Stimulated activated CD4-positive, alpha-beta T cell treated with anti-CD3 and anti-CD28 coated beads, Interleukin-1b, Interleukin-23, amount 100 ng/mL, for 24 hours (primary cell): ENCODE results near the gene ACADM.
"Not testable (repeated sequence)": the region's sequence is repeated elsewhere in the genome, so short reads cannot be mapped to it uniquely, and the experiment has no call there.

Experiments used
- DNase-seq, 4 experiments: peaks; one replicate each; pipeline ENCODE4 v3.0.0-alpha.2; 2020; ENCODE audit warnings: low read depth in 4 of 4, low spot score in 1 of 4

ACADM gene

DNA sequence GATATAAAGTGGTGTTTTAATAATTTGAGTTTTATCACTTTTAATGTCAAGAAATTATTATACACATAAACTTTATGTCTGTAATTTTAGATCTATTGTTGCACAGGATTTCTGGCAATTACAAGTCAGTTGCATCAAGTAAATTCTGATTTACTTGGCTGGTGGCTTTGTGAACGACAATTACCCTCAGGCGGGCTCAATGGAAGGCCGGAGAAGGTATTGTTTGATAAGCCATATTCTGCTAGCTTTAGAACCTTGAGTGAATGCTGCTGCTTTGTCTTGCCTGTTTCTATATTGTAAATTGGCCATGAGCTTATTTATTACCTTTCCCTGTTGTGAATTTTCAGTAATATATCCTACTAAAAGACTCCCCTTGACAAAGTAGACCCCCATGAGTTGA is 67.6 kb downstream of the ACADM start:
- no peak for DNase-seq

DNA sequence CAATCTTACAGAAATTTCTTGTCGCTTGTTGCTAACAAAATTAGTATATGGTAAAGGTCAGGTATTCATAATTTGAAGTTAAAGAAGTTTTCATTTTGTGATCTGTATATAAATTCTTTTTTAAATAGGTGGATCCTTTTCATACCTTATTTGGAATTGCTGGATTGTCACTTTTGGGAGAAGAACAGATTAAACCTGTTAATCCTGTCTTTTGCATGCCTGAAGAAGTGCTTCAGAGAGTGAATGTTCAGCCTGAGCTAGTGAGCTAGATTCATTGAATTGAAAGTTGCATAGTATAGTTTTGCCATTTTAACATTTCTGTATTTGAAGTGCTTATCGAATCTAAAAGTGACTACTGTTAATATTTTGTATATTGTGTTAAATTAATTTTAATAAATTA is 69.9 kb downstream of the ACADM start:
- DNase-seq = no peak

GRCh38 chr1:75795703-75796193 is 71.2 kb downstream of the ACADM start:
- no peak for DNase-seq

DNA sequence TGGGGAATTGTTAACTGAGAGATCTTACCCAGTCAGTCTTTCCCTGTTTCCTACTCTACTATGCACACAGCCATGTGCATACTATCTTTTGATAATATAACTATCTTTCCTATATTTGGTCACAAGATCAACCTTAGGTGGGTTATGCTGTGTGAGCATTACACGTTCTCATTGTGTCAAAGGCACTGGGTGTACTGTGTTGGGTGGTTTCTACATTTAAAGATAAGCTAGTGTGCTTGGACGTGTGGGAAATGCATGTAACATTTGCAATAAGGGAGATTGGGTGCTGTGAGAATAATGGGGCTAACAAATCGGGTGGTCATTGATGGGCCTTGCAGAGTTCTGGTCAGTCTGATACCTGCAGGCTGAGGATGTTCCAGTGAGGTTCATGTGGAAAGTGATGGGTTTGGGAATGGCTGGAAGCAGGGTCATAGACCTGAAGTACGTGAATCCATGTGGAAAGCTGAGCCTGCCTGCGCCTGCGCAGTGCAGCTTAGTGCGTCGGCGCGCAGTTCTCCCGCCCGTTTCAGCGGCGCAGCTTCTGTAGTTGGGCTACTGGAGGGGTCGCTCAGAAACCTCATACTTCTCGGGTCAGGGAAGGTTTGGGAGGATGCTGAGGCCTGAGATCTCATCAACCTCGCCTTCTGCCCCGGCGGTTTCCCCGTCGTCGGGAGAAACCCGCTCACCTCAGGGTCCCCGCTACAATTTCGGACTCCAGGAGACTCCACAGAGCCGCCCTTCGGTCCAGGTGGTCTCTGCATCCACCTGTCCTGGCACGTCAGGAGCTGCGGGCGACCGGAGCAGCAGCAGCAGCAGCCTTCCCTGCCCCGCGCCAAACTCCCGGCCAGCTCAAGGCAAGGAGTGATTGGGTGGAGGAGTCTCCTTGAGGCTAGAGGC is 72.1 kb downstream of the ACADM start, which contains the start of gene MSH4:
MSH4 (plus strand) TSS at position 507 of the 897 bp plus-strand sequence; CDS start at position 611, 104 bp downstream.
- DNase-seq = peak in 1 of 4 experiments; percentile 35

- DNase-seq = no peak
These were observed 72.7 kb downstream of the ACADM start for GRCh38 chr1:75797273-75797588.

- no peak for DNase-seq
These were observed 73.2 kb downstream of the ACADM start for GRCh38 chr1:75797606-75798216.

DNA sequence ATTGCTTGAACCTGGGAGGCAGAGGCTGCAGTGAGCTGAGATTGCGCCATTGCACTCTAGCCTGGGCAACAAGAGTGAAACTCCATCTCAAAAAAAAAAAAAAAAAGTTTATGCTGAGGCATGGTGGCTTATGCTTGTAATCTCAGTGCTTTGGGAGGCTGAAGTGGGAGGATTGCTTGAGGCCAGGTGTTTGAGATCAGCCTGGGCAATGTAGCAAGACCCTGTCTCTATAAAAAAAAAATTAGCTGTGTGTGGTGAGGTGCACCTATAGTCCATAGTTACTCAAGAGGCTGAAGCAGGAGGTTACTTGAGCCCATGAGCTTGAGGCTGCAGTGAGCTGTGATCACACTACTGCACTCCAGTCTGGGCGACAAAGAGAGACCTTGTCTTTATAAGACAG is 77.0 kb downstream of the ACADM start:
- not testable (repeated sequence) for DNase-seq

- no peak for DNase-seq
These were observed 84.4 kb downstream of the ACADM start for GRCh38 chr1:75808921-75809320.

DNA sequence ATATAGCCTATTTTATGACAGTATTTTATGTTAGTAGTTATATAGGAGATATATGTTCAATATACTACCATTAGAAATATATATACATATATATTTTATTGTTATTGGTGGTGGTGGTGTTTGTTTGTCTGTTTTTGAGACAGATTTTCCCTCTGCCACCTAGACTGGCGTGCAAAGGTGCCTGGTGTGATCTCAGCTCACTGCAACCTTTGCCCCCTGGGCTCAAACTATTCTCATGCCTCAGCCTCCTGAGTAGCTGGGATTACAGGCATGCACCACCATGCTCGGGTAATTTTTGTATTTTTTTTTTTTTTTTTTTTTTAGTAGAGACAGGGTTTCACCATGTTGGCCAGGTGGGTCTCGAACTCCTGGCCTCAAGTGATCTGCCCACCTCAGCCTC is 85.6 kb downstream of the ACADM start:
- not testable (repeated sequence) for DNase-seq

- DNase-seq = no peak
These were observed 86.9 kb downstream of the ACADM start for GRCh38 chr1:75811211-75811981.

DNA sequence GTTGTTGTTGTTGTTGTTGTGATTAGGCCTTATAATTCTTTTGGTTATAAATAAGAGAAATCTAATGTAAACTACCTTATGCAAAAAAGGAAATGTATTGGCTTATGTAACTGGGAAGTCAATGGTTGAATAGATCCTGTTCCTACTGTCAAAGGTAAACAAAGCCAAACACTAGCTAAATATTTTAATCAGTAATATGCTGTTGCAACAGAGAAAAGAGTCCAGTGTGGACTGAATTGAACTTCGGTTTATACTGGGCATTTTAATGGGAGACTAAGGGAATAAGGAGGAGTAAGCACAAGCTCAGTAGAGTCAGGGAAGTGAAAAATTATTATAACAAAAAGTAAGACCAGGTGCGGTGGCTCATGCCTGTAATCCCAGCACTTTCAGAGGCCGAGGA is 87.6 kb downstream of the ACADM start:
- DNase-seq = no peak
